Measurements from ENCODE around the gene PPP1R3D. TPM values are rescaled to one million over a fixed set of nuclear protein-coding genes. Genes with fewer than 3 reads are reported as not detected.
"Not testable (repeated sequence)": the region's sequence is repeated elsewhere in the genome, so short reads cannot be mapped to it uniquely, and the experiment has no call there.

Gene PPP1R3D
- polyA plus RNA-seq (ENCODE audit: insufficient read length in 10 of 10), result 1 to 10 TPM; 3.6 to 6.8 (median 5.1) TPM
- long read RNA-seq, donor 1, transcript PPP1R3D-201 (1 exons, 3,630 nt), result major isoform, 5 of 5 reads
- long read RNA-seq, donor 1, partial matches to known transcripts, result 0 of 5 reads
- long read RNA-seq, donor 1, other reads (novel, unspliced or antisense), result 0 of 5 reads
- long read RNA-seq, donor 2, partial matches to known transcripts, result 0 of 1 reads
- long read RNA-seq, donor 2, other reads (novel, unspliced or antisense), result 0 of 1 reads
- long read RNA-seq, donor 3, result 0 reads
- long read RNA-seq, donor 4, transcript PPP1R3D-201 (1 exons, 3,630 nt), result major isoform, 5 of 5 reads
- long read RNA-seq, donor 4, partial matches to known transcripts, result 0 of 5 reads
- long read RNA-seq, donor 4, other reads (novel, unspliced or antisense), result 0 of 5 reads
- long read RNA-seq, donor 5, transcript PPP1R3D-201 (1 exons, 3,630 nt), result major isoform, 10 of 10 reads
- long read RNA-seq, donor 5, partial matches to known transcripts, result 0 of 10 reads
- long read RNA-seq, donor 5, other reads (novel, unspliced or antisense), result 0 of 10 reads
- long read RNA-seq, donor 6, transcript PPP1R3D-201 (1 exons, 3,630 nt), result major isoform, 13 of 13 reads
- long read RNA-seq, donor 6, partial matches to known transcripts, result 0 of 13 reads
- long read RNA-seq, donor 6, other reads (novel, unspliced or antisense), result 0 of 13 reads
- long read RNA-seq, donor 7, partial matches to known transcripts, result 0 of 3 reads
- long read RNA-seq, donor 7, other reads (novel, unspliced or antisense), result 0 of 3 reads
- long read RNA-seq, donor 8, transcript PPP1R3D-201 (1 exons, 3,630 nt), result major isoform, 10 of 10 reads
- long read RNA-seq, donor 8, partial matches to known transcripts, result 0 of 10 reads
- long read RNA-seq, donor 8, other reads (novel, unspliced or antisense), result 0 of 10 reads
- long read RNA-seq, donor 9, partial matches to known transcripts, result 0 of 1 reads
- long read RNA-seq, donor 9, other reads (novel, unspliced or antisense), result 0 of 1 reads

- peak; percentile 96 to 99 (median 97) for DNase-seq
These were observed at the start of gene PPP1R3D, which contains the start of gene FAM217B for GRCh38 chr20:59940129-59940955. Gene PPP1R3D (minus strand): TSS chr20:59940305. CDS start chr20:59939931, 374 bp downstream. Gene FAM217B (plus strand): TSS chr20:59940389. CDS start chr20:59943944, 3,555 bp downstream.

- no peak for DNase-seq
These were observed 48.0 kb upstream of the PPP1R3D start for GRCh38 chr20:59988141-59988540.

- DNase-seq, result no peak
These were observed 47.0 kb upstream of the PPP1R3D start for GRCh38 chr20:59987135-59987534.

- no peak for DNase-seq
These were observed 45.8 kb upstream of the PPP1R3D start for GRCh38 chr20:59985864-59986263.

- no peak for DNase-seq
These were observed 45.1 kb upstream of the PPP1R3D start for GRCh38 chr20:59985164-59985563.

- DNase-seq, result no peak
These were observed 44.4 kb upstream of the PPP1R3D start for GRCh38 chr20:59984541-59984940.

- DNase-seq, result no peak
These were observed 43.0 kb upstream of the PPP1R3D start for GRCh38 chr20:59983076-59983475.

GRCh38 chr20:59977086-59977485, 37.0 kb upstream of the PPP1R3D start:
- DNase-seq, result no peak

- DNase-seq, result peak in 1 of 3 donors; percentile 43
These were observed 36.2 kb upstream of the PPP1R3D start for GRCh38 chr20:59976156-59976782.

- DNase-seq, result no peak
These were observed 32.1 kb upstream of the PPP1R3D start for GRCh38 chr20:59972037-59972801.

GRCh38 chr20:59971428-59971827, 31.3 kb upstream of the PPP1R3D start:
- no peak for DNase-seq

GRCh38 chr20:59966428-59966827, 26.3 kb upstream of the PPP1R3D start:
- no peak for DNase-seq

GRCh38 chr20:59962155-59962554, 22.1 kb upstream of the PPP1R3D start:
- DNase-seq, result no peak

GRCh38 chr20:59961423-59961822, 21.3 kb upstream of the PPP1R3D start:
- no peak for DNase-seq

GRCh38 chr20:59958626-59959025, 18.5 kb upstream of the PPP1R3D start:
- no peak for DNase-seq

GRCh38 chr20:59958123-59958522, 18.0 kb upstream of the PPP1R3D start, which contains the start of gene CDH26:
Gene CDH26 (plus strand): TSS chr20:59958423. CDS start chr20:59958727, 304 bp downstream.
- DNase-seq, result no peak

- not testable (repeated sequence) for DNase-seq
These were observed 17.5 kb upstream of the PPP1R3D start for GRCh38 chr20:59957568-59957967.

GRCh38 chr20:59955131-59955796, 15.2 kb upstream of the PPP1R3D start:
- peak in 1 of 3 donors; percentile 27 for DNase-seq

GRCh38 chr20:59954718-59955117, 14.6 kb upstream of the PPP1R3D start:
- no peak for DNase-seq

Measured in muscle of back (tissue), 13 donors.